ENCODE results near the gene HPCAL1. TPM values are rescaled to one million over a fixed set of nuclear protein-coding genes. Genes with fewer than 3 reads are reported as not detected.

Gene HPCAL1
- total RNA-seq, 4 donors from 2014 or later, result 29.0 to 56.7 (median 34.5) TPM

DNA sequence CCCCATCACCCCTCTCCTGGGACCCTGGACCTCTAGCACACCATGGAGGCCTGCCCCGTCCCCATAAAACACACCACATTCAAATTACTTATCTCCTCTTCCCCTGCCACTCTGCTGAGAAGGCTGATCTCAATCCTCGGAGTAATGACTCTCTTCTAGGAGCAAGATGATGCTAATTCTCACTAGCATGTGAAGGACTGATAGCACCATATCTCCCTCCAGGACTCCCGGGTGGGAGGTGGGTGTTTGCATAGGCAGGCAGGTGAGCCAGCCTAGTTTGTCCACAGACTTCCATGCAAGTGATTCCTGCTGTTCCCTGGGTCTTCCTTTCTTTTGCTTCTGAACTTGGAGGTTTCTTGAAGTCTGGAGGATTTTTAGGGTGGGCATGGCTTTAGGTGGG, 40.5 kb downstream of the HPCAL1 start:
- WGBS, 2 donors, result 95% methylated on average over 3 of the region's 3 CpGs
- H3K27me3 ChIP-seq, result no peaks in the 10 kb centered on the region
- DNase-seq (ENCODE audit: low spot score in 2 of 2), result no peak
- TF ChIP-seq, protein P1, sequence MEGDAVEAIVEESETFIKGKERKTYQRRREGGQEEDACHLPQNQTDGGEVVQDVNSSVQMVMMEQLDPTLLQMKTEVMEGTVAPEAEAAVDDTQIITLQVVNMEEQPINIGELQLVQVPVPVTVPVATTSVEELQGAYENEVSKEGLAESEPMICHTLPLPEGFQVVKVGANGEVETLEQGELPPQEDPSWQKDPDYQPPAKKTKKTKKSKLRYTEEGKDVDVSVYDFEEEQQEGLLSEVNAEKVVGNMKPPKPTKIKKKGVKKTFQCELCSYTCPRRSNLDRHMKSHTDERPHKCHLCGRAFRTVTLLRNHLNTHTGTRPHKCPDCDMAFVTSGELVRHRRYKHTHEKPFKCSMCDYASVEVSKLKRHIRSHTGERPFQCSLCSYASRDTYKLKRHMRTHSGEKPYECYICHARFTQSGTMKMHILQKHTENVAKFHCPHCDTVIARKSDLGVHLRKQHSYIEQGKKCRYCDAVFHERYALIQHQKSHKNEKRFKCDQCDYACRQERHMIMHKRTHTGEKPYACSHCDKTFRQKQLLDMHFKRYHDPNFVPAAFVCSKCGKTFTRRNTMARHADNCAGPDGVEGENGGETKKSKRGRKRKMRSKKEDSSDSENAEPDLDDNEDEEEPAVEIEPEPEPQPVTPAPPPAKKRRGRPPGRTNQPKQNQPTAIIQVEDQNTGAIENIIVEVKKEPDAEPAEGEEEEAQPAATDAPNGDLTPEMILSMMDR (IDR thresholded peaks at IDR 0.05), result no peak
- TF ChIP-seq EP300 (IDR thresholded peaks at IDR 0.05) (no peak), POLR2A (IDR thresholded peaks at IDR 0.05) (no peak)
- no peaks in the 10 kb centered on the region for H3K36me3 ChIP-seq
- no peak overlapping the region for H3K27ac ChIP-seq
- H3K4me1 ChIP-seq, result peaks cover 0 to 26% (median 7%) of the 10 kb centered on the region in 4 donors
- H3K4me3 ChIP-seq, result no peak overlapping the region
- H3K9me3 ChIP-seq, result no peaks in the 10 kb centered on the region

GRCh38 chr2:10343658-10344057, 41.0 kb downstream of the HPCAL1 start:
- Histone ChIP-seq H3K27ac (no peak overlapping the region), H3K9me3 (no peaks in the 10 kb centered on the region), H3K4me1 (peaks cover 0 to 26% (median 7%) of the 10 kb centered on the region in 4 donors), H3K27me3 (no peaks in the 10 kb centered on the region), H3K36me3 (no peaks in the 10 kb centered on the region), H3K4me3 (no peak overlapping the region)
- no peak for TF ChIP-seq POLR2A (IDR thresholded peaks at IDR 0.05)
- TF ChIP-seq EP300 (IDR thresholded peaks at IDR 0.05), result no peak
- TF ChIP-seq, protein P1 (IDR thresholded peaks at IDR 0.05), result no peak
- WGBS, 2 donors, result 75 to 77% methylated on average over 8 of the region's 8 CpGs
- DNase-seq (ENCODE audit: low spot score in 2 of 2), result no peak

DNA sequence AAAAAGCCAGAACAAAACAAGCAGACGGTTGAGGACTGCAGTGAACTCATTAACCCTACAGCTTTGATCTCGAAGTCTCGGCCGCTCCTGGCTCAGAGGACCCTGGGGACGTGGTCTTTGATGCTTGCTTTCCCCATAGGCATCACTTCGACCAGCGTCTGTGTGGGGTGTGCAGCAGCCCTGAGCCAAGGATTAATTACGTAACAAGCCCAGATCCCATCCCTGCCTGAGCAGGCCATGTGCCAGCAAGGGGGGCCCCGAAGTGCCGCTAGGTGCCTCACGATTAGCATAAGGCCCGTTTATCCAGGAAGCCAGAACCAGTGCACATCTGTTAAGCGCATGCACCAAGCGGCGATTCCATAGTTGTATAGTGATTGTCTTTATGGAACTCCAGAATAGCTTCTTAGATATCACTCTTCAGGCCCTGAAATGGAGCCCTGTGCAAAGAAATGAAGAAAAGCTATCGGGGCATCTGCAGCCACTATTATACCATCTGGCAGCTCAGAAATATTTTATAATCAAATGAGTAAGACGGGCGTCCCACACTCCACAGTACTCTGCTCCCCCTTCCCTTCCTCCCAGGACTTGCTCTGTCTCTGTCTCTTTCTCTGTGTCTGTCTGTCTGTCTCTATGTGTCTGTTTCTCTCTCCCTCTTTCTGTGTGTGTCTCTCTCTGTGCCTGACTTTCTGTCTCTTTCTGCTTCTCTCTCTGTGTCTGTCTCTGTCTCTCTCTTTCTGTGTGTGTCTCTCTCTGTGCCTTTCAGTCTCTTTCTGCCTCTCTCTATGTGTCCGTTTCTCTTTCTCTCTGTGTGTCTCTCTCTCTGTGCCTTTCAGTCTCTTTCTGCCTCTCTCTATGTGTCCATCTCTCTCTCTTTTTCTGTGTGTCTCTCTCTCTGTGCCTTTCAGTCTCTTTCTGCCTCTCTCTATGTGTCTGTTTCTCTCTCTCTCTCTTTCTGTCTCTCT, 41.7 kb downstream of the HPCAL1 start:
- H3K27ac ChIP-seq, result no peak overlapping the region
- 66 to 81% methylated on average over 19 of the region's 19 CpGs for WGBS, 2 donors
- no peak for TF ChIP-seq EP300 (IDR thresholded peaks at IDR 0.05)
- TF ChIP-seq POLR2A (IDR thresholded peaks at IDR 0.05), result no peak
- TF ChIP-seq, protein P1 (IDR thresholded peaks at IDR 0.05), result no peak
- no peaks in the 10 kb centered on the region for H3K9me3 ChIP-seq
- H3K4me3 ChIP-seq, result no peak overlapping the region
- no peaks in the 10 kb centered on the region for H3K27me3 ChIP-seq
- no peak for DNase-seq (ENCODE audit: low spot score in 2 of 2)
- H3K36me3 ChIP-seq, result no peaks in the 10 kb centered on the region
- H3K4me1 ChIP-seq, result peaks cover 0 to 26% (median 7%) of the 10 kb centered on the region in 4 donors

DNA sequence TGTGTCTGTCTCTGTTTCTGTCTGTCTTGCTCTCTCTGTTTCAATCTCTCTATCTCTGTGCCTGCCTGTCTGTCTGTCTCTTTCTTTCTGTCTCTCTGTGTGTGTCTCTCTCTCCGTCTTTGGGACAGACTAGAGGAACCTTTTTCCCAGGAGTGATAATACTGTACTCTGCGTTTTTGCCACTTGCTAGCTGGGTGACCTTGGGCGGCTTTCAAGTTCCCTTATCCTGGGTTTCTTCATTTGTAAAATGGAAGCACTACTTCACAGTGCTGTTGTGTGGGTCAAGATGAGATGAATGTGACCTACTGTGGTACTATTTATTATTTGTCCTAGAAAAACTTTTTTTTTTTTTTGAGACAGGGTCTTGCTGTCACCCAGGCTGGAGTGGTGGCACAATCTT, 42.4 kb downstream of the HPCAL1 start:
- H3K27ac ChIP-seq, result no peak overlapping the region
- no peak overlapping the region for H3K4me3 ChIP-seq
- 89% methylated on average over 3 of the region's 3 CpGs for WGBS, 2 donors
- peaks cover 0 to 26% (median 7%) of the 10 kb centered on the region in 4 donors for H3K4me1 ChIP-seq
- TF ChIP-seq POLR2A (IDR thresholded peaks at IDR 0.05) (no peak), EP300 (IDR thresholded peaks at IDR 0.05) (no peak)
- TF ChIP-seq, protein P1 (IDR thresholded peaks at IDR 0.05), result no peak
- no peaks in the 10 kb centered on the region for H3K36me3 ChIP-seq
- H3K9me3 ChIP-seq, result no peaks in the 10 kb centered on the region
- no peak for DNase-seq (ENCODE audit: low spot score in 2 of 2)
- H3K27me3 ChIP-seq, result no peaks in the 10 kb centered on the region

- no peak overlapping the region for H3K27ac ChIP-seq
- H3K27me3 ChIP-seq, result no peaks in the 10 kb centered on the region
- TF ChIP-seq EP300 (IDR thresholded peaks at IDR 0.05) (no peak), POLR2A (IDR thresholded peaks at IDR 0.05) (no peak)
- TF ChIP-seq, protein P1 (IDR thresholded peaks at IDR 0.05), result no peak
- 46 to 53% methylated on average over 3 of the region's 3 CpGs for WGBS, 2 donors
- H3K9me3 ChIP-seq, result no peaks in the 10 kb centered on the region
- no peak for DNase-seq (ENCODE audit: low spot score in 2 of 2)
- H3K4me1 ChIP-seq, result peaks cover 0 to 26% (median 7%) of the 10 kb centered on the region in 4 donors
- no peaks in the 10 kb centered on the region for H3K36me3 ChIP-seq
- no peak overlapping the region for H3K4me3 ChIP-seq
These were observed 43.1 kb downstream of the HPCAL1 start for GRCh38 chr2:10345813-10346212.

All from tibial nerve (tissue), 4 donors.